ENCODE measurements around the gene TDP2.

- TF ChIP-seq, protein P1, sequence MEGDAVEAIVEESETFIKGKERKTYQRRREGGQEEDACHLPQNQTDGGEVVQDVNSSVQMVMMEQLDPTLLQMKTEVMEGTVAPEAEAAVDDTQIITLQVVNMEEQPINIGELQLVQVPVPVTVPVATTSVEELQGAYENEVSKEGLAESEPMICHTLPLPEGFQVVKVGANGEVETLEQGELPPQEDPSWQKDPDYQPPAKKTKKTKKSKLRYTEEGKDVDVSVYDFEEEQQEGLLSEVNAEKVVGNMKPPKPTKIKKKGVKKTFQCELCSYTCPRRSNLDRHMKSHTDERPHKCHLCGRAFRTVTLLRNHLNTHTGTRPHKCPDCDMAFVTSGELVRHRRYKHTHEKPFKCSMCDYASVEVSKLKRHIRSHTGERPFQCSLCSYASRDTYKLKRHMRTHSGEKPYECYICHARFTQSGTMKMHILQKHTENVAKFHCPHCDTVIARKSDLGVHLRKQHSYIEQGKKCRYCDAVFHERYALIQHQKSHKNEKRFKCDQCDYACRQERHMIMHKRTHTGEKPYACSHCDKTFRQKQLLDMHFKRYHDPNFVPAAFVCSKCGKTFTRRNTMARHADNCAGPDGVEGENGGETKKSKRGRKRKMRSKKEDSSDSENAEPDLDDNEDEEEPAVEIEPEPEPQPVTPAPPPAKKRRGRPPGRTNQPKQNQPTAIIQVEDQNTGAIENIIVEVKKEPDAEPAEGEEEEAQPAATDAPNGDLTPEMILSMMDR (IDR thresholded peaks at IDR 0.05): no peak
- TF ChIP-seq POLR2A (IDR thresholded peaks at IDR 0.05): no peak
These were observed 22.8 kb downstream of the TDP2 start for GRCh38 chr6:24643920-24644319.
